ENCODE data around the gene RAB4A. TPM values are rescaled to one million over a fixed set of nuclear protein-coding genes. Genes with fewer than 3 reads are reported as not detected.

Gene RAB4A
- total and polyA plus RNA-seq, 2 of the 4 experiments (the other 2 are of a cell fraction) = 25.6 to 26.2 TPM

GRCh38 chr1:229309074-229309473 lies 38.2 kb downstream of the RAB4A start:
- WGBS, 2 experiments (ENCODE audit: extremely low coverage in 2 of 2, insufficient read length in 1 of 2) = no CpG with 5 or more reads among the region's 1 CpG
- Histone ChIP-seq H3K4ac (ENCODE audit: low read depth, low read length) (no peak overlapping the region), H2BK15ac (ENCODE audit: low read depth, low read length) (no peak overlapping the region), H3K56ac (ENCODE audit: extremely low read depth, insufficient read depth, low read length) (no peak overlapping the region), H2AK5ac (ENCODE audit: low read depth, low read length) (no peak overlapping the region), H3K4me3 (ENCODE audit: insufficient read depth, low read depth, low read length) (no peak overlapping the region), H3K4me2 (ENCODE audit: low read depth, low read length) (no peak overlapping the region), H3K79me1 (ENCODE audit: low read depth in 1 of 2, low read length in 2 of 2) (peaks cover 0 to 3% of the 10 kb centered on the region in 2 experiments; a peak in 1 of 4 replicates), H4K8ac (ENCODE audit: low read depth in 2 of 2, low read length in 2 of 2) (no peak overlapping the region), H3K27me3 (ENCODE audit: control insufficient read depth, insufficient read depth, low read length) (no peaks in the 10 kb centered on the region), H3K14ac (replicated peaks; ENCODE audit: low read depth, low read length) (no peak overlapping the region), H2AFZ (replicated peaks; ENCODE audit: low read length, poor library complexity) (no peak overlapping the region), H3K9me1 (ENCODE audit: insufficient read depth, low read length) (peaks cover 5% of the 10 kb centered on the region; the same call in 1 of the 2 replicates), H4K91ac (ENCODE audit: insufficient read depth, low read depth, low read length) (no peak overlapping the region), H4K20me1 (ENCODE audit: insufficient read depth, low read length) (no peaks in the 10 kb centered on the region), H2BK5ac (ENCODE audit: low read depth, low read length, poor library complexity, severe bottlenecking) (no peak overlapping the region), H3K9ac (ENCODE audit: low read depth, low read length) (no peak overlapping the region), H3K9me3 (ENCODE audit: control insufficient read depth, insufficient read depth, low read length) (no peaks in the 10 kb centered on the region), H2AK9ac (replicated peaks; ENCODE audit: low read depth, low read length, poor library complexity) (no peak overlapping the region), H3K18ac (ENCODE audit: low read depth, low read length) (no peak overlapping the region), H2BK120ac (ENCODE audit: low read depth, low read length) (no peak overlapping the region), H3K36me3 (ENCODE audit: control insufficient read depth, insufficient read depth, low read length) (peaks cover 30% of the 10 kb centered on the region), H4K5ac (ENCODE audit: low read depth, low read length) (no peak overlapping the region), H3K4me1 (ENCODE audit: control insufficient read depth, insufficient read depth, low read length) (peaks cover 4% of the 10 kb centered on the region), H2BK20ac (ENCODE audit: low read depth, low read length) (no peak overlapping the region), H3K23ac (ENCODE audit: low read depth, low read length) (no peak overlapping the region), H3K27ac (ENCODE audit: insufficient read depth, low read length) (no peak overlapping the region)
- CTCF ChIA-PET = no interaction called here
- no peak for ATAC-seq (ENCODE audit: low read depth)
- POLR2A ChIA-PET (ENCODE audit: unreplicated experiment) = no interaction called here
- intact Hi-C loops (cut with micrococcal nuclease) (no loop called here), dilution Hi-C loops (cut with HindIII; ENCODE audit: low sequenced_read_pairs, unreplicated experiment) (no loop called here), in situ Hi-C loops (cut with MboI; ENCODE audit: low sequenced_read_pairs) (no loop called here)
- no TSS peak for BruUV-seq (replicated peaks)
- TF ChIP-seq MAFK (IDR thresholded peaks at IDR 0.05; ENCODE audit: low read depth, low read length) (no peak), FOS (IDR thresholded peaks at IDR 0.05; ENCODE audit: low read depth, low read length) (no peak), POLR2A (IDR thresholded peaks at IDR 0.05; ENCODE audit: low read depth, low read length) (no peak), CEBPB (IDR thresholded peaks at IDR 0.05; ENCODE audit: low read depth, low read length) (no peak), CTCF (conservative IDR thresholded peaks at IDR 0.05; ENCODE audit: low read depth, low read length) (no peak), MAZ (IDR thresholded peaks at IDR 0.05; ENCODE audit: borderline replicate concordance, low read depth, low read length) (no peak), RAD21 (IDR thresholded peaks at IDR 0.05; ENCODE audit: low read length) (no peak), SMC3 (IDR thresholded peaks at IDR 0.05; ENCODE audit: low read depth, low read length) (no peak), MXI1 (IDR thresholded peaks at IDR 0.05; ENCODE audit: borderline replicate concordance, low read depth, low read length) (no peak), CHD1 (IDR thresholded peaks at IDR 0.05; ENCODE audit: low read depth, low read length) (no peak), BHLHE40 (IDR thresholded peaks at IDR 0.05; ENCODE audit: low read depth, low read length) (no peak)
- no peak for DNase-seq

Data from IMR-90 (cell line).